ENCODE data around the gene PADI4.

Gene PADI4

DNA sequence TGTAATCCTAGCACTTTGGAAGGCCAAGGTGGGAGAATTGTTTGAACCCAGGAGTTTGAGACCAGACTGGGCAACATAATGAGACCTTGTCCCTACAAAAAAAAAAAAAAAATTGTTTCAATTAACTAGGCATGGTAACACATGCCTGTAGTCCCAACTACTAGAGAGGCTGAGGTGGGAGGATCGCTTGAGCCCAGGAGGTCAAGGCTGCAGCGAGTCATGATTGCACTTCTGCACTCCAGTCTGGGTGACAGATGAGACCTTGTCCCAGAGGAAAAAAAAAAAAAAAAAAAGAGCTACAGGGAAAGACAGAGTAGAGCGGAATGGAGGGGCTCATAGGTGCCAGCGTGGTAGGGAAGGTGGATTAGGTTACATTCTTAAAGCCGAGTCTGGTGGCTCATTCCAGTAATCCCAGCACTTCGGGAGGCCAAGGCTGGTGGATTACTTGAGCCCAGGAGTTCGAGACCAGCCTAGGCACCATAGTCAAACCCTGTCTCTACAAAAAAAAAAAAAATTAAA, 43.0 kb downstream of the PADI4 start:
- DNase-seq (ENCODE audit: low read depth) = no peak

DNA sequence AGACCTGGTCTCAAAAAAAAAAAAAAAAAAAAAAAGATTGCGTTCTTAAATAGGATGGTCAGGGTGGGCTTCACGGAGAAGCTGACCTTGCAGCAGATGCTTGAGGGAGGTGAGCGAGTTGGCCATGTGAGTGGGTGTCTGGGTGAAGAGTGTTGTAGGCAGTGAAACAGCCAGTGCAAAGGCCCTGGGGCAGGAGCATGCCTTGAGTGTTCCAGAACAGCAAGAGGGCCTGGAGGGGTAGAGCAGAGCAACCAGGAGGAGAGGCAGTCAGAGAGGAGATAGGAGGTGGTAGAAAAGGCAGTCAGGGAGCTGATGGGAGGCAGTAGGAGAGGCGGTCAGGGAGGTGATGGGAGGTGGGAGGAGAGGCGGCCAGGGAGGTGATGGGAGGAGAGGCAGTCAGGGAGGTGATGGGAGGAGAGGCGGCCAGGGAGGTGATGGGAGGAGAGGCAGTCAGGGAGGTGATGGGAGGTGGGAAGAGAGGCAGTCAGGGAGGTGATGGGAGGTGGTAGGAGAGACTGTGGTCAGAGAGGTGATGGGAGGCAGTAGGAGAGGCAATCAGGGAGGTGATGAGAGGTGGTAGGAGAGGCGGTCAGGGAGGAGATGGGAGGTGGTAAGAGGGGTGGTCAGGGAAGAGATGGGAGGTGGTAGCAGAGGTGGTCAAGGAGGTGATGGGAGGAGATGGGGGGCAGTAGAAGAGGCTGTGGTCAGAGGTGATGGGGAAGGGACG, 43.8 kb downstream of the PADI4 start:
- DNase-seq (ENCODE audit: low read depth) = no peak

DNA sequence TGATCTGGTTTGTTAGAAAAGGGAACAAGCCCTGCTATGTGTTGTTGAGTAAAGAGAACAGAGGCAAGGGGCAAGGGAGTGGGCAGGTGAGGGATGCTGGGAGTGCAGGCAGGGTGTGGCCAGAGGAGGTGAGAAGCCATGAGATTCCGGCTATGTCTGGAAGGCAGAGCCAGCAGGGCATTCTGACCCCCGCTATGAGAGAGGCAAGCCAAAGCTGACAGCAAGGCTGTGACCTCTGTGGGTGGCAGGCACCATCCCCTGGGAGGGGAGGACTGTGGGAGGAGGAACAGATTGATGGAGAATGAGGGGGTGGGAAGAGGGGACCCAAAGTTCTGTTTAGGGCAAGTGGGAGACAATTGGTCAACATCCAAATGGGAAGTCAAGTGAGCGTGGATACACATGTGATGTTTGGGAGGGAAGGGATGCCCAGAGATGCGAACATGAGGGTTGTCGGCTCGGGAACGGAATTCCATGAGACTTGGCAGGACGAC, 44.5 kb downstream of the PADI4 start:
- DNase-seq (ENCODE audit: low read depth) = no peak

DNA sequence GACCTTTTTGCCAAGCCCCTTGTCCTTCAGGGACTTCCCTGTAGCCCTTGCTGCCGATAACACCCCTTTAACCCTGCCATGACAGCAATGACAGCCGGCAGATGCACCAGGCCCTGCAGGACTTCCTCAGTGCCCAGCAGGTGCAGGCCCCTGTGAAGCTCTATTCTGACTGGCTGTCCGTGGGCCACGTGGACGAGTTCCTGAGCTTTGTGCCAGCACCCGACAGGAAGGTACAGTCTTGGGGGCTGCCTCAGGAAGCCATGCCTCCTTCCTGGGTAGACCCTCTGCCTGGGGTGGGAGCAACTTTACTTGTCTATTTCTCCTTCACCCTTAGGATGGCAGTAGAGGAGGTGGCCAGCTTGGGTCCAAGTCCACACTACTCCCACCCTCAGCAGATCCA, 47.9 kb downstream of the PADI4 start:
- DNase-seq (ENCODE audit: low read depth) = peak; percentile 13

DNA sequence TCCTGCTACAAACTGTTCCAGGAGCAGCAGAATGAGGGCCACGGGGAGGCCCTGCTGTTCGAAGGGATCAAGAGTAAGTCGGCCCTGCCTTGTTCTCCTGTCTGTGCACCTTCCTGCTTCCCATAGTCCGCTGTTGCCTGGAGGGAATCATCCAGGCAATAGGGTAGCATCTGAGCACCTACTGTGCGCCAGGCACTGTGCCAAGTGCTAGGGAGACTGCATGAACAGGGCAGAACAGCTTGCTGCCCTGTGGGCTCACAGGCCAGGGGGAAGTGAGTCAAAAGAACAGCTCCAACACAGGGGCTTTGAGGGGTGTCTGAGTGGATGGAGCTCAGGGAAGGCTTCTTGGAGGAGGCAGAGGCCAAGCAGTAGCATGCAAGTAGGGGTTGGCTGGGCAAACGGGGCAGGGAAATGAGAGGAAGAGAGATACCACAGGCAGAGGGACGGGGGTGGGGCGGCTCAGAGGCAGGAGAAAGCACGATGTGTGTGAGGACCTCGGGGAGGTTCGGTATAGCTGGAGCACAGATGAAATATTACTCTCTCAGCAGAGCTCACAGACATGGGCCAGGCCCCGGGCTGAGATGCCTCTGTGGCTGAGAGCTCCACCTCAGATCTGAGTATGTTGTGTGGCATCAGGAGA, 48.5 kb downstream of the PADI4 start:
- no peak for DNase-seq (ENCODE audit: low read depth)

DNA sequence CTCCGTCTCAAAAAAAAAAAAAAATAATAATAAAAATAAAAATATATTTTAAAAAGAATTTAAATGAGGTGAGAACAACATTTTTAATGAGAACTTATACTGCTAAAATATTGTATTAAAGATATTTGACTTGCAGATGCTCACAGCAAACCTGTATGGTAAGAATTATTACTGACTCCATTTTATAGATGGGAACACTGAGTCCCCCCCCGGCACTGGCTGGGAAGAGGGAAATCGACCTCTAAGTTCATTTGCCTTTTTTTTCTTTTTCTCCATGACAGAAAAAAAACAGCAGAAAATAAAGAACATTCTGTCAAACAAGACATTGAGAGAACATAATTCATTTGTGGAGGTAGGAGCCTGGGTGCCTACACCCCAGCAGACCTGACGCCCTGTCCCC, 50.6 kb downstream of the PADI4 start:
- DNase-seq (ENCODE audit: low read depth) = no peak

DNA sequence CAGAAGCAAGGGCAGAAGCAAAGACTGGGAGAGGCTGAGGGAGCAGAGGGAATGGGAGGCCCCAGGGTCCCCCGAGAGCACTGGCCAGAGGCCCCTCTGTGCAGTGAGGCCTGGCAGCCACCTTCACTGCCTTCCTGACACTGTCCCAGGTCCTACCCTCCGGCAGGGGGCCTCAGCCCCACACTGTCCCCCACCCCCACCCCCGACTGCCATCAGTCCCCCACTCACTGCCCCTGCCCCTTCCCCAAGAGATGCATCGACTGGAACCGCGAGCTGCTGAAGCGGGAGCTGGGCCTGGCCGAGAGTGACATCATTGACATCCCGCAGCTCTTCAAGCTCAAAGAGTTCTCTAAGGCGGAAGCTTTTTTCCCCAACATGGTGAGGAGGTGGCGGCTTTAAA, 51.0 kb downstream of the PADI4 start:
- DNase-seq (ENCODE audit: low read depth) = no peak

DNA sequence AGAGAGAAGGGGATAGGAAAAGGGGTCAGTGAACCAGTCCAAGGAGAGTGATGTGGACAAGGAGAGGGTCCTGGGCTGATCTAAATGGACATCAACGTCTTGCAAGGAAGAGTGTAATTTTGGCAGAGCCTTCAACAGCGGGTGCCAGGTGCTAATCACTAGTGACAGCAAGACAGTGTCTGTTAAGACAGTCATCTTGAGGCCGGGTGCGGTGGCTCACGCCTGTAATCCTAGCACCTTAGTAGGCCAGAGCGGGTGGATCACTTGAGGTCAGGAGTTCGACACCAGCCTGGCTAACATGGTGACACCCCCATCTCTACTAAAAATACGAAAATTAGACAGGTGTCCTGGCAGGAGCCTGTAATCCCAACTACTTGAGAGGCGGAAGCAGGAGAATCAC, 51.8 kb downstream of the PADI4 start:
- no peak for DNase-seq (ENCODE audit: low read depth)

DNA sequence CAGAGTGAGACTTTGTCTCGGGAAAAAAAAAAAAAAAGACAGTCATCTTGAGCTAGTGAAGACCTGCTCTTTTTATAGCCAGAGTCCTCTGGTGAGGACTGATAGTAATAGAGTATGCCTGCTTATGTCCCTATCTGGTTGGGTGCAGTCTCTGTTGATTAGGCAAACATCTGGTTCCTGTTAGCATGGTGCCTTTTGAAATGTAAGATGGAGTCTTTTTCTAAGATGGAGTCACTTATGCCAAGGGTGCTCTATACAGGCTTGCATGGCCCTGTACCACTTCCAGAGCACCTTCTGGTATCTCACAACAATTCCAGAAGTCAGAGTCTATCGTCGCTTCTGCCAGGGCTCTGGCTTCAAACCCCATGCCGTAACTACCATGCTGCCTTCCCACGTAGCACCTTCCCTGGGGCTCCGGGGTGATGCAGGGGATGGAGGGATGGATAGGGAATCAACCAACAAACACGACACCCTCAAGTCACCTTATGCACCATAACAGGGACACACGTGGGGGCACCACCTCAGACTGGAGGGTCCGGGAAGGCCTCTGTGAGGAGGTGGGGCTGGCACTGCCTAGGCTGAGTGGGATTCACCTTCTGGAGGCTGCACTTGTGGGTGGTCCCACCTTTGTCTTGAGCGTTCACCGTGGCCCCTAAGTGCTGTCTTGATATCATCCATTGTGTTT, 52.4 kb downstream of the PADI4 start:
- DNase-seq (ENCODE audit: low read depth) = no peak

DNA sequence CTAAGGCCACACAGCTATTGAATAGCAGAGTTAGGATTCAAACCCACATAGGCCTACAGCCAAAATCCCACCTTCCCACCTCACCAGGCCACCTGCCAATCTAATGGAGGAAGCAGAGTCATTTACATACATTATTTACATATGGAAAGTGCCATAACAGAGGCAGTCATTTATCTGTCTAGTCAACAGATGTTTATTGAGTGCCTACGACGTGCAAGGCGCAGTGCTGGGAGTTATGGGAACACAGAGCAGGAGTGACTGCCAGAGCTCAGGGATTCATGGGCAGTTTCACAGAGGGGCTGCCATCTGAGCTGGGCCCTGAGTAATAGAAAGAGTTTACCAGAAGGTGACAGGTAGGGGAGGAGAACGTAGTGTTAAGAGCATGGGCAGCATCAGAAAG, 53.7 kb downstream of the PADI4 start:
- no peak for DNase-seq (ENCODE audit: low read depth)

DNA sequence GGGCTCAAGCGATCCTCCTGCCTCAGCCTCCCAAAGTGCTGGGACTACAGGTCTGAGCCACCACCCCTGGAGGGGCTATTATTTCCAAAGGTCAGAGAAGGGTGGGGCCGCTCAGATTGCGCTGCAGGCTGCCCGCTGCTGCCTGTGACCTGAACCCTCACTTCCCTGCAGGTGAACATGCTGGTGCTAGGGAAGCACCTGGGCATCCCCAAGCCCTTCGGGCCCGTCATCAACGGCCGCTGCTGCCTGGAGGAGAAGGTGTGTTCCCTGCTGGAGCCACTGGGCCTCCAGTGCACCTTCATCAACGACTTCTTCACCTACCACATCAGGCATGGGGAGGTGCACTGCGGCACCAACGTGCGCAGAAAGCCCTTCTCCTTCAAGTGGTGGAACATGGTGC, 55.4 kb downstream of the PADI4 start:
- DNase-seq (ENCODE audit: low read depth) = no peak

DNA sequence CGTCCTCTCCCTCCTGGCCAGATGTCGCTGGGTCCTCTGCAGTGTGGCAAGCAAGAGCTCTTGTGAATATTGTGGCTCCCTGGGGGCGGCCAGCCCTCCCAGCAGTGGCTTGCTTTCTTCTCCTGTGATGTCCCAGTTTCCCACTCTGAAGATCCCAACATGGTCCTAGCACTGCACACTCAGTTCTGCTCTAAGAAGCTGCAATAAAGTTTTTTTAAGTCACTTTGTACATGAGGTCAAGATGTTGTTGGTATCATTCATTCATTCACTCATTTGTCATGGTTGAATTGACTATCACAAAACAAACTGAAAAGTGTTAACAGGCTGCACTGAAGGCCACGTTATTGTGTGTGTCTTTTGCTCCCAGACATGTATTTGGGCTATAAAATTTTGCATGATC, 55.8 kb downstream of the PADI4 start:
- DNase-seq (ENCODE audit: low read depth) = no peak

DNA sequence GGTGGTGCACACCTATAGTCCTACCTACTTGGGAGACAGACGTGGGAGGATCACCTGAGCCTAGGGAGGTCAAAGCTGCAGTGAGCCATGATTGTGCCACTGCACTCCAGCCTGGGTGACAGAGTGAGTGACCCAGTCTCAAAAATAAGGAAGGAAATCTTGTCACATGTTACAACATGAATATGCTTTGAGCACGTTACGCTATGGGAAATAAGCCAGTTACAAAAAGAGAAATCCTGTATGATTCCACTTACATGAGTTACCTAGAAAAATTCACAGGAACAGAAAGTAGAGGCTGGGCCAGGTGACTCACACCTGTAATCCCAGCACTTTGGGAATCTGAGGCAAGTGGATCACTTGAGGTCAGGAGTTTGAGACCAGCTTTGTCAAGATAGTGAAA, 57.3 kb downstream of the PADI4 start:
- no peak for DNase-seq (ENCODE audit: low read depth)

DNA sequence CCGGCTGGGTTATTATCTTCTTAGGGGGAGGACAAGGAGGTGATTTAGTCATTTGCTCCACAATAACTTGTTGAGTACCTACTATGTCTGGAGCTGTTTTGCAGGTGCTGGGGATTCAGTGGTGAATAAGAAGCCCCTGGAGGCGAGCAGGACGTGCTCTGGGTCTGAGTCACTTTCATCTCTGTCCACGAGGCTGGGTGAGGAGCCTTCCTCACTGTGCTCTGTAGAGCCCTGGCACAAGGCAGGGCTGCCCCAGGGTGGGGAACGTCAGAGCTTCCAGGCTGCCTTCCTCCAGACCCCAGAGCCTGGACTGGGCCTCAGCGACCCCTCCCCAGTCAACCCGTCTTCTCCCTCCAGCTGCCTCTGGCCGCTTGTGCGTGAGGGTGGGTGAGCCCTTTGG, 61.5 kb downstream of the PADI4 start:
- no peak for DNase-seq (ENCODE audit: low read depth)

DNA sequence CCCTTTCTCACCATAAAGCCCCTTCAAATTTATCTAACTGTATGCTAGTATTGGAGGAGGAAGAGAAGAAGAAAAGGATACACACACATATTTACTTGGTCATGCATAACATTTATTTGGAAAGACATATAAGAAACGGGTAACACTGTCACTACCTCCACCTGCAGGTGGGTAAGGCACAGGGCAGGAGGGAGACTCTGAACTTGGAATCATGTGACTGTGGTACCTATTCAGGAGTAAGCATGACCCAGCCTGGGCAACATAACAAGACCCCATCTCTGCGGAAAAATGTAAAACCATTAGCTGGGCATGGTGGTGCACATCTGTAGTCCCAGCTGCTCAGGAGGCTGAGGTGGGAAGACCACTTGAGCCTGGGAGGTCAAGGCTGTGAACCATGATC, 62.6 kb downstream of the PADI4 start:
- no peak for DNase-seq (ENCODE audit: low read depth)

DNA sequence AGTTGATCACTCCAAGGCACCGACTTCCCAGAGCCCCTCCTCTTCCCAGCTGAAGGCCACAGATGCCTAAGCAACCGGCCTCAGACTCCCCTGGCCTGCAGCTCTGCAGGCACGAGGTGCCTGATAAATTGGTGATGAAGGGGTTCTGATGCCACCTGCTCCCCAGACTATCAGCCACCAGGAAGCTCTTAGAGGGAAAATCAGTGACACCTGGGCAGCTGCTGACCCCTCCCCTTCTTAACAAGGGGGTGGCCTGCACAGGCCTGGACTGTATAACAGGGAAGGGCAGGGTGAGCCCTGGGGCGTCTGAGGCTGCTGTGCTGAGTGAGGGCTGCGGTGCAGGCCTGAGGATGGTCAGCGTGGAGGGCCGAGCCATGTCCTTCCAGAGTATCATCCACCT, 63.9 kb downstream of the PADI4 start, which contains the start of gene PADI6:
Gene PADI6 (plus strand): TSS at position 301 of the 400 bp plus-strand sequence. CDS start 50 bp downstream, at position 351.
- no peak for DNase-seq (ENCODE audit: low read depth)

DNA sequence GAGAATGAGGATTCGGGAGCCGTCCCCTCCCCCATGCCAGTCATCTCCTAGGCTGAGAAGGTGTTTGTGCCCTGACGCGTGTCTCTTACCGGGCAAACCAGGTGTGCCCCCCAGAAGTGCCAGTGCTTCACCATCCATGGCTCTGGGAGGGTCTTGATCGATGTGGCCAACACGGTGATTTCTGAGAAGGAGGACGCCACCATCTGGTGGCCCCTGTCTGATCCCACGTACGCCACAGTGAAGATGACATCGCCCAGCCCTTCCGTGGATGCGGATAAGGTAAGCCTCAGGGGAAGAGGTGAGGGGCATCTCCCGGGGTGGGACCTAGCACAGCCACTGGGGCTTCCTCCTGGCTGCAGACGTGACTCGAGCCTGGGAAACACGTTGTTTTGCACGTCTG, 65.0 kb downstream of the PADI4 start:
- no peak for DNase-seq (ENCODE audit: low read depth)

DNA sequence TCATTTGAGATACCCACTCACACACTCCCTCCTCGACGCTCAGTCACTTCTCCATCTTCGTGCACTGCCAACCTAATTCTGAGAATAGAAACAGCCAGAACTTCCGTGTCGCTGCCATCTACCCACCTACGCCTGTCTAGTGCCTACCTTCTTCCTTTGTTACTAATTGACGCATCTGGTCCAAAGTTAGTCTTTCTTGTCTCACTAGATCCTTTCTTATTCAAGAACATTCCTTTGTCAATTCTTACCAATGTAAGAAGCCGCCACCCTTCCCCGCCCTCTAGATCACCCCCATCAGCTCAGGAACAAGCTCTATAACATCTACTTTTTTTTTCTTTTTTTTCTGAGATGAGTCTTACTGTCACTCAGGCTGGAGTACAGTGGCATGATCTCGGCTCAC, 67.7 kb downstream of the PADI4 start:
- no peak for DNase-seq (ENCODE audit: low read depth)

DNA sequence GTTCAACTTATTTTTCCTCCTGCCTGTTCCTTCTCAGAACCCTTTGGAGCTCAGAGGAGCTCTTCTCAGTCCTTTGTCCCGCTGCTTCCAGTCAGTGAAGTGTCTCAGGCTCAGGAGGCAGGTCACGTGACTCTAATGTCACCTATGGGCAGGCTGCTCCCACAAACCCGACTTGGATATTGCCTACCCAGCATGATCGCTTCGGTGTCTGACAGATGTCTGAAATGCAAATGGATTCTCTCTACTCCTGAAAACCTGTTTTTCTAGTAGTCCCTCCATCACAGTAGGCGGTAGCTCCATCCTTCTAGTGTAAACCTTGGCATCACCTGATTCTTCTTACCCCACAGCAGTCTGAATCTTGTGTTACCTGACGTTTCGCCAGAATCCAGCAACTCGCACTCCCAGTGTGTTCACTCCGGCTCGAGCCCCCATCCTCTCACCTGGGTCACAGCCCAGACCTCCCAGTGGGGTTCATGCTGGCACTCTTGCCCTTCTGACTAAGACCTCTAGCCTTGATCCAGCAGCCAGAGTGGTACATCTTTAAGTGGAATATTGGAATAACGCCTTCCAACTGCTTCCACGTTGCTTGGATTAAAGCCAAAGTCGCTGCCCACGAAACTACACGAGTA, 69.4 kb downstream of the PADI4 start:
- no peak for DNase-seq (ENCODE audit: low read depth)

DNA sequence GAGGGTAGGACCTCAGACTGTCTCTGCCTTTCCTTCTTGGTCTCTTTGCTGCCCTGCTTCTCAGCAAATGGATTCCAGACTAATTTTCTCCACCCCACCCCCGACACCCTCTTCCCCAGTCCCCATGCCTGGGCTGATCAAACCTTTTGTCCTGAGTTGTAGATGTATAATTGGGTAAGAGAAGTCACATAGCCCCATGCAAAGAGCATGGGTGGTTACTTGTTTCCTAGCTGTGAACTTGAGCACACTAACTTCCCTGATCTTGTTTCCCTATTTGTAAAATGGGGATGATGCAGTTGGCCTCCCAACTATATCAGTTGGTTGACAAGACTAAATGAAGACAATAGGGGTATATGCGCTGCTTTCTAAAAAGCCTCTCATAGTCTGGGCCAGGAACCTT, 73.2 kb downstream of the PADI4 start:
- no peak for DNase-seq (ENCODE audit: low read depth)

DNA sequence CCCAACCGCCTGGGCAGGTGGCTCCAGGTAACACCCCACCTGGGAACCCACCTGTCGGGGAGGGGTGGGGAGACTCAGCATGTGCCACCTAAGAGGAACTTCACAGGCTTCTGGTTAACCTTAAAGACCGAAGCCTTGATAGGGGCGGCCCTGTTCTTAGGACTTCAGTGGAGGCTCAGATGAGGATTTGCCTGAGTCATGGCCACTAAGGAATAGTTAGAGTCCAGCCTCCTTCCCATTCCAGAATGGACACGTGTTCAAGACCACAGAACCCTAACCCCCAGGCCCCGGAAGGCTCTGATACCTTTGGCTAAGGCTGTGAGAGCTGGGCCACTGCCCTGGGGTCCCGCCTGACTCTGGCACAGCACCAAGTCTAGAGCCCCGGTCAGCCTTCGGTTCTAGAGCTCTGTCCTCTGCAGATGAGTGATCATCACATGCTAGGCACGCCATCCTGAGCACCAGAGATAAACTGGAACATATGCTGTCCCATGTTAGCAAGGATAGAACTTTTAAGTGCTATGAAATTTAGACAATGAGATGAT, 84.3 kb downstream of the PADI4 start:
- DNase-seq (ENCODE audit: low read depth) = no peak

DNA sequence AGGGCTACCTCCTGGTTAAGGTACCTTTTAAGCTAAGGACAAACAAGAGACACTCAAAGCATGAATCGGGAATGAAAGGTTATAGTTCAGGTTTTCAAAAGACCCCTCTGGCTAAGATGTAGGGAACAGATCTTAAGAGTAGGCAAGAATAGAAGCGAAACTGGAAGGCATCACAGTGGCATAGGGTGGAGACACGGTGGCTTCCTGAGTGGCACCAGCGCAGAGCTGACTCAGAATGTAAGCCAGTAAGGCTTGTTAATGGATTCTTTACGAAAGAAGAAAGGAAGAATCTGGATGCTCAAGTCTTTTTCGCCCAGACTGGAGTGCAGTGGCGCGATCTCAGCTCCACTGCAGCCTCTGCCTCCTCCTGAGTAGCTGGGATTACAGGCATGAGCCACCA, 85.2 kb downstream of the PADI4 start:
- no peak for DNase-seq (ENCODE audit: low read depth)
